HepG2 (cell line): ENCODE data around the gene SIN3A. TPM values are rescaled to one million over a fixed set of nuclear protein-coding genes. Genes with fewer than 3 reads are reported as not detected.
A peak's percentile ranks its signal among the peaks of the same experiment; 100 is the strongest.

Experiments
- ARID2 ChIP-seq: sonication (generic); formaldehyde crosslinking; IDR thresholded peaks from 2 replicates; pipeline ENCODE4 v1.8.1; 2022; ENCODE audit warnings: mild to moderate bottlenecking, missing genetic modification reagents, borderline replicate concordance
- CTCF ChIP-seq: sonication (generic); formaldehyde crosslinking; IDR thresholded peaks from 2 replicates; pipeline ENCODE4 v1.5.0; 2020; ENCODE audit warnings: mild to moderate bottlenecking, missing genetic modification reagents, moderate library complexity
- HINFP ChIP-seq: sonication (generic); formaldehyde crosslinking; IDR thresholded peaks from 2 replicates; pipeline ENCODE4 v1.4.0; 2020; ENCODE audit warnings: low read depth, mild to moderate bottlenecking, missing genetic modification reagents
- HIVEP1 ChIP-seq: sonication (generic); formaldehyde crosslinking; IDR thresholded peaks from 2 replicates; pipeline ENCODE4 v1.4.0; 2020; ENCODE audit warnings: mild to moderate bottlenecking, missing genetic modification reagents
- NR2F1 ChIP-seq, 2 experiments: fragments of 450-650 bp in 1 of 2; formaldehyde crosslinking in 1 of 2; IDR thresholded peaks; 2 replicates each; pipeline versions ENCODE4 v1.5.0 to v1.6.1; 2016 to 2020; ENCODE audit warnings: mild to moderate bottlenecking in 1 of 2, missing compliant biosample characterization in 1 of 2, missing genetic modification reagents in 1 of 2, moderate library complexity in 1 of 2
- ZNF33A ChIP-seq: sonication (generic); formaldehyde crosslinking; IDR thresholded peaks from 2 replicates; pipeline ENCODE4 v1.5.1; 2020; ENCODE audit warnings: missing genetic modification reagents, mild to moderate bottlenecking, moderate library complexity, borderline replicate concordance
- ZNF761 ChIP-seq: sonication (generic); formaldehyde crosslinking; conservative IDR thresholded peaks from 2 replicates; pipeline ENCODE4 v1.4.0; 2020; ENCODE audit warnings: mild to moderate bottlenecking, missing genetic modification reagents
- polyA plus RNA-seq, 8 experiments: library from polyadenylated mRNA; depleted of rRNA in 3 of 8; stranded (reverse) in 7 of 8; unstranded in 1 of 8; fragments of >200 nt; fragmentation: Illumina TruSeq in 4 of 8; extraction: Trizol in 4 of 8; gene quantifications; 2 replicates each; pipeline versions ENCODE4 v1.2.1 to v1.2.3, GENCODE V29; 2011 to 2016; ENCODE audit warnings: low read depth in 4 of 8, missing spikeins in 1 of 8, mixed read lengths in 1 of 8; ENCODE audit not compliant: insufficient read depth in 1 of 8
- total RNA-seq, 5 experiments: library from RNA; depleted of rRNA; stranded (reverse); fragments of >200 nt; fragmentation: Illumina TruSeq; extraction: Trizol; gene quantifications; 2 replicates each; pipeline ENCODE4 v1.2.3, GENCODE V29; 2016; ENCODE audit warnings: low read depth in 1 of 5
- TF ChIP-seq, protein P1 (sequence below): sonication (generic); formaldehyde crosslinking; IDR thresholded peaks from 2 replicates; pipeline ENCODE4 v1.4.0; 2020; ENCODE audit warnings: mild to moderate bottlenecking, missing genetic modification reagents, borderline replicate concordance
- TF ChIP-seq, protein P2 (sequence below): sonication (generic); formaldehyde crosslinking; IDR thresholded peaks from 2 replicates; pipeline ENCODE4 v1.5.0; 2020; ENCODE audit warnings: missing genetic modification reagents
- TF ChIP-seq, protein P3 (sequence below): sonication (generic); formaldehyde crosslinking; IDR thresholded peaks from 2 replicates; pipeline ENCODE4 v1.4.0; 2020; ENCODE audit warnings: missing genetic modification reagents
- TF ChIP-seq, protein P4 (sequence below): sonication (generic); formaldehyde crosslinking; IDR thresholded peaks from 2 replicates; pipeline ENCODE4 v1.4.0; 2020; ENCODE audit warnings: missing genetic modification reagents, low read depth, mild to moderate bottlenecking, borderline replicate concordance

SIN3A gene
- total and polyA plus RNA-seq, 2 of the 13 experiments (the other 11 are each of a cell fraction or from before 2014, with no cell fraction given): 16.1 to 28.1 TPM

- TF ChIP-seq ZNF33A (CRISPR knock-in tag) (no peak), HIVEP1 (no peak), ARID2 (CRISPR knock-in tag) (no peak; the same call in 1 of the 2 replicates), ZNF761 (CRISPR knock-in tag) (peak; percentile 11; the same call in 1 of the 2 replicates), NR2F1 (CRISPR knock-in tag; IDR thresholded peaks at IDR 0.05) (no peak), HINFP (CRISPR knock-in tag) (peak; percentile 50; the same call in 1 of the 2 replicates), CTCF (CRISPR knock-in tag) (peak; percentile 47)
- TF ChIP-seq, protein P1, sequence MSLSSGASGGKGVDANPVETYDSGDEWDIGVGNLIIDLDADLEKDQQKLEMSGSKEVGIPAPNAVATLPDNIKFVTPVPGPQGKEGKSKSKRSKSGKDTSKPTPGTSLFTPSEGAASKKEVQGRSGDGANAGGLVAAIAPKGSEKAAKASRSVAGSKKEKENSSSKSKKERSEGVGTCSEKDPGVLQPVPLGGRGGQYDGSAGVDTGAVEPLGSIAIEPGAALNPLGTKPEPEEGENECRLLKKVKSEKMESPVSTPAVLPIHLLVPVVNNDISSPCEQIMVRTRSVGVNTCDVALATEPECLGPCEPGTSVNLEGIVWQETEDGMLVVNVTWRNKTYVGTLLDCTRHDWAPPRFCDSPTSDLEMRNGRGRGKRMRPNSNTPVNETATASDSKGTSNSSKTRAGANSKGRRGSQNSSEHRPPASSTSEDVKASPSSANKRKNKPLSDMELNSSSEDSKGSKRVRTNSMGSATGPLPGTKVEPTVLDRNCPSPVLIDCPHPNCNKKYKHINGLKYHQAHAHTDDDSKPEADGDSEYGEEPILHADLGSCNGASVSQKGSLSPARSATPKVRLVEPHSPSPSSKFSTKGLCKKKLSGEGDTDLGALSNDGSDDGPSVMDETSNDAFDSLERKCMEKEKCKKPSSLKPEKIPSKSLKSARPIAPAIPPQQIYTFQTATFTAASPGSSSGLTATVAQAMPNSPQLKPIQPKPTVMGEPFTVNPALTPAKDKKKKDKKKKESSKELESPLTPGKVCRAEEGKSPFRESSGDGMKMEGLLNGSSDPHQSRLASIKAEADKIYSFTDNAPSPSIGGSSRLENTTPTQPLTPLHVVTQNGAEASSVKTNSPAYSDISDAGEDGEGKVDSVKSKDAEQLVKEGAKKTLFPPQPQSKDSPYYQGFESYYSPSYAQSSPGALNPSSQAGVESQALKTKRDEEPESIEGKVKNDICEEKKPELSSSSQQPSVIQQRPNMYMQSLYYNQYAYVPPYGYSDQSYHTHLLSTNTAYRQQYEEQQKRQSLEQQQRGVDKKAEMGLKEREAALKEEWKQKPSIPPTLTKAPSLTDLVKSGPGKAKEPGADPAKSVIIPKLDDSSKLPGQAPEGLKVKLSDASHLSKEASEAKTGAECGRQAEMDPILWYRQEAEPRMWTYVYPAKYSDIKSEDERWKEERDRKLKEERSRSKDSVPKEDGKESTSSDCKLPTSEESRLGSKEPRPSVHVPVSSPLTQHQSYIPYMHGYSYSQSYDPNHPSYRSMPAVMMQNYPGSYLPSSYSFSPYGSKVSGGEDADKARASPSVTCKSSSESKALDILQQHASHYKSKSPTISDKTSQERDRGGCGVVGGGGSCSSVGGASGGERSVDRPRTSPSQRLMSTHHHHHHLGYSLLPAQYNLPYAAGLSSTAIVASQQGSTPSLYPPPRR (CRISPR knock-in tag): 0 out of 2 replicates have a peak, but pooled peaks have one; percentile 8
- TF ChIP-seq, protein P2, sequence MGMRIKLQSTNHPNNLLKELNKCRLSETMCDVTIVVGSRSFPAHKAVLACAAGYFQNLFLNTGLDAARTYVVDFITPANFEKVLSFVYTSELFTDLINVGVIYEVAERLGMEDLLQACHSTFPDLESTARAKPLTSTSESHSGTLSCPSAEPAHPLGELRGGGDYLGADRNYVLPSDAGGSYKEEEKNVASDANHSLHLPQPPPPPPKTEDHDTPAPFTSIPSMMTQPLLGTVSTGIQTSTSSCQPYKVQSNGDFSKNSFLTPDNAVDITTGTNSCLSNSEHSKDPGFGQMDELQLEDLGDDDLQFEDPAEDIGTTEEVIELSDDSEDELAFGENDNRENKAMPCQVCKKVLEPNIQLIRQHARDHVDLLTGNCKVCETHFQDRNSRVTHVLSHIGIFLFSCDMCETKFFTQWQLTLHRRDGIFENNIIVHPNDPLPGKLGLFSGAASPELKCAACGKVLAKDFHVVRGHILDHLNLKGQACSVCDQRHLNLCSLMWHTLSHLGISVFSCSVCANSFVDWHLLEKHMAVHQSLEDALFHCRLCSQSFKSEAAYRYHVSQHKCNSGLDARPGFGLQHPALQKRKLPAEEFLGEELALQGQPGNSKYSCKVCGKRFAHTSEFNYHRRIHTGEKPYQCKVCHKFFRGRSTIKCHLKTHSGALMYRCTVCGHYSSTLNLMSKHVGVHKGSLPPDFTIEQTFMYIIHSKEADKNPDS: no peak
- TF ChIP-seq, protein P3, sequence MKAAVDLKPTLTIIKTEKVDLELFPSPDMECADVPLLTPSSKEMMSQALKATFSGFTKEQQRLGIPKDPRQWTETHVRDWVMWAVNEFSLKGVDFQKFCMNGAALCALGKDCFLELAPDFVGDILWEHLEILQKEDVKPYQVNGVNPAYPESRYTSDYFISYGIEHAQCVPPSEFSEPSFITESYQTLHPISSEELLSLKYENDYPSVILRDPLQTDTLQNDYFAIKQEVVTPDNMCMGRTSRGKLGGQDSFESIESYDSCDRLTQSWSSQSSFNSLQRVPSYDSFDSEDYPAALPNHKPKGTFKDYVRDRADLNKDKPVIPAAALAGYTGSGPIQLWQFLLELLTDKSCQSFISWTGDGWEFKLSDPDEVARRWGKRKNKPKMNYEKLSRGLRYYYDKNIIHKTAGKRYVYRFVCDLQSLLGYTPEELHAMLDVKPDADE (CRISPR knock-in tag): 0 out of 2 replicates have a peak, but pooled peaks have one; percentile 69
- TF ChIP-seq, protein P4, sequence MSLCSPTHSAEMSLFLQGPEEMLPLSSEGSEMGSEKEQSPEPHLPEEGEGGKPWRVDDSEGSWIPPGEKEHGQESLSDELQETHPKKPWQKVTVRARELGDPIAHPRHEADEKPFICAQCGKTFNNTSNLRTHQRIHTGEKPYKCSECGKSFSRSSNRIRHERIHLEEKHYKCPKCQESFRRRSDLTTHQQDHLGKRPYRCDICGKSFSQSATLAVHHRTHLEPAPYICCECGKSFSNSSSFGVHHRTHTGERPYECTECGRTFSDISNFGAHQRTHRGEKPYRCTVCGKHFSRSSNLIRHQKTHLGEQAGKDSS (CRISPR knock-in tag): 0 out of 2 replicates have a peak, but pooled peaks have one; percentile 10
Observed at GRCh38 chr15:75452865-75453702, 1.6 kb upstream of the SIN3A start (continued).
